Measurements from ENCODE around the gene C2orf92. TPM values are rescaled to one million over a fixed set of nuclear protein-coding genes. Genes with fewer than 3 reads are reported as not detected.

The C2orf92 gene
- total and polyA plus RNA-seq, 7 donors = 2.9 to 22.7 (median 6.0) TPM; not detected in 2

GRCh38 chr2:97697252-97698235, 28.0 kb downstream of the C2orf92 start:
- Histone ChIP-seq H3K27ac (no peak overlapping the region), H3K36me3 (no peaks in the 10 kb centered on the region), H3K4me1 (peaks cover 0 to 4% (median 0%) of the 10 kb centered on the region in 4 donors), H3K27me3 (no peaks in the 10 kb centered on the region), H3K4me3 (no peak overlapping the region), H3K9me3 (no peaks in the 10 kb centered on the region)
- intact Hi-C loops (cut with DNase I) = loop anchor here (1.0 to 5.0 kb wide), 3 partner anchors 33 to 107 kb away; partner anchors contain the start of genes ACTR1B and COX5B
- WGBS, 2 donors = 28 to 29% methylated on average over 14 of the region's 14 CpGs
- DNase-seq = peak; percentile 94
- TF ChIP-seq EP300 (IDR thresholded peaks at IDR 0.05) (no peak), POLR2A (IDR thresholded peaks at IDR 0.05) (no peak), POLR2AphosphoS5 (IDR thresholded peaks at IDR 0.05) (peak in 1 of 4 donors; percentile 16)
- TF ChIP-seq, protein P1, sequence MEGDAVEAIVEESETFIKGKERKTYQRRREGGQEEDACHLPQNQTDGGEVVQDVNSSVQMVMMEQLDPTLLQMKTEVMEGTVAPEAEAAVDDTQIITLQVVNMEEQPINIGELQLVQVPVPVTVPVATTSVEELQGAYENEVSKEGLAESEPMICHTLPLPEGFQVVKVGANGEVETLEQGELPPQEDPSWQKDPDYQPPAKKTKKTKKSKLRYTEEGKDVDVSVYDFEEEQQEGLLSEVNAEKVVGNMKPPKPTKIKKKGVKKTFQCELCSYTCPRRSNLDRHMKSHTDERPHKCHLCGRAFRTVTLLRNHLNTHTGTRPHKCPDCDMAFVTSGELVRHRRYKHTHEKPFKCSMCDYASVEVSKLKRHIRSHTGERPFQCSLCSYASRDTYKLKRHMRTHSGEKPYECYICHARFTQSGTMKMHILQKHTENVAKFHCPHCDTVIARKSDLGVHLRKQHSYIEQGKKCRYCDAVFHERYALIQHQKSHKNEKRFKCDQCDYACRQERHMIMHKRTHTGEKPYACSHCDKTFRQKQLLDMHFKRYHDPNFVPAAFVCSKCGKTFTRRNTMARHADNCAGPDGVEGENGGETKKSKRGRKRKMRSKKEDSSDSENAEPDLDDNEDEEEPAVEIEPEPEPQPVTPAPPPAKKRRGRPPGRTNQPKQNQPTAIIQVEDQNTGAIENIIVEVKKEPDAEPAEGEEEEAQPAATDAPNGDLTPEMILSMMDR (IDR thresholded peaks at IDR 0.05) = peak; percentile 86 to 96 (median 95)

GRCh38 chr2:97698530-97698929, 29.0 kb downstream of the C2orf92 start:
- Histone ChIP-seq H3K36me3 (no peaks in the 10 kb centered on the region), H3K27me3 (no peaks in the 10 kb centered on the region), H3K4me1 (peaks cover 0 to 4% (median 0%) of the 10 kb centered on the region in 4 donors), H3K27ac (no peak overlapping the region), H3K9me3 (no peaks in the 10 kb centered on the region), H3K4me3 (no peak overlapping the region)
- TF ChIP-seq POLR2AphosphoS5 (IDR thresholded peaks at IDR 0.05) = no peak
- TF ChIP-seq, protein P1 (IDR thresholded peaks at IDR 0.05) = no peak
- no peak for TF ChIP-seq POLR2A (IDR thresholded peaks at IDR 0.05)
- no peak for TF ChIP-seq EP300 (IDR thresholded peaks at IDR 0.05)
- 90% methylated on average over 4 of the region's 4 CpGs for WGBS, 2 donors
- intact Hi-C loops (cut with DNase I) = loop anchor here (5.0 kb wide), 1 partner anchor 51 kb away; the partner anchor contains the start of gene COX5B
- no peak for DNase-seq

DNA sequence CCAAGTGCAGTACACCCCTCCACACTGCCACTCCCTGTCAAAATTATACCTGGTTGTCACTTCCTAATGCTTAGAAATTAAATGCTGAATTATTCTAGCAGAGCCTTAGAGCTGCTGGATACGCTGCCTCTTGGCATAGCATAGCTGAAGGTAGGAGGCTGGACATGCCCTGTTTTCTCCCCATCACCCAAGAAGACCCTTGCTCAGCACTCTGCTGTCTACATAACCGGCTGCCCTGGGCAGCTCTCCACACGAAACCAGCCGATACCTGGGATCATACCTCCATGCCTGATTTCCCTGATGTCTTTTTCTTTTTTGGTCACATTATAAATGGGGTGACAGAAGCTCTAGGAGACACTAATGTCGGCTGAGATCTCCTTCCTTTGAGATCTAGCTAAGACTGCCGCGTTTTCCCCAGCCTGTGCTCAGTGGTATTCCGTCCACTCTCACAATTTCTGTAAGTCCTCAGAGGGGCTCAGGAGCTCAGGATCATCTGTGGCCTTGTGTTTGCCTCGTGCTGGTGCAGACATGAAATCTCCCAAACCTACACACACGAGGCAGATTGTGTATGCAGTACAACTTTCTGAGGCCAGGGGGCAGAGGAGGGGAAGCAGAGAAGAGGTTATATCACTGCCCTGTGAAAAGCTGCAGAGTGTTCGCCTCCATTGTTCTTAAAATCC, 30.4 kb downstream of the C2orf92 start:
- H3K36me3 ChIP-seq = no peaks in the 10 kb centered on the region
- H3K27ac ChIP-seq = no peak overlapping the region
- peaks cover 0 to 4% (median 0%) of the 10 kb centered on the region in 4 donors for H3K4me1 ChIP-seq
- TF ChIP-seq POLR2A (IDR thresholded peaks at IDR 0.05) = no peak
- no peak for TF ChIP-seq POLR2AphosphoS5 (IDR thresholded peaks at IDR 0.05)
- TF ChIP-seq, protein P1 (IDR thresholded peaks at IDR 0.05) = peak; percentile 26 to 50 (median 44)
- no peak for TF ChIP-seq EP300 (IDR thresholded peaks at IDR 0.05)
- no peaks in the 10 kb centered on the region for H3K27me3 ChIP-seq
- H3K4me3 ChIP-seq = no peak overlapping the region
- H3K9me3 ChIP-seq = no peaks in the 10 kb centered on the region
- WGBS, 2 donors = 67 to 68% methylated on average over 11 of the region's 11 CpGs
- DNase-seq = no peak
- intact Hi-C loops (cut with DNase I) = loop anchor here (5.0 kb wide), 1 partner anchor 53 kb away; the partner anchor contains the start of gene COX5B

DNA sequence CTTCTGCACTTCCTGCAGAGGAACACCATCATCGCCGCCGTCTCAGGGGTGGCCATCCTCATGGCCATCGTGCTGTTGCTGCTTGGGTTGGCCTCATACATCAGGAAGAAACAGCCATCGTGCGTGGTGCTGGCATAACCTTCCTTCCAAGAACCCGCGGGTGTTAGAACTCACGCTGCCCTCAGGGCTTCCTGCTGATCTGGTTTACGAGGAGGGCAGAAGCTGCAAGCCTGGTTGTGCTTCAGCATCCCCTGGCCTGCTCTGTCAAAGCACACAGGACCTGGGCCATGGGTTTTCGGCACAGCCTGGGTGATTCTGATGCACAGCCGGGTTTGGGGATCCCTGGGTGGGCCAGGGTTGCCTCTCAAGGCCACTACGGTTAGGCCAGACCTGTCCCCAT, 31.7 kb downstream of the C2orf92 start:
- Histone ChIP-seq H3K9me3 (no peaks in the 10 kb centered on the region), H3K4me3 (no peak overlapping the region), H3K27me3 (no peaks in the 10 kb centered on the region), H3K36me3 (no peaks in the 10 kb centered on the region), H3K27ac (no peak overlapping the region), H3K4me1 (peaks cover 0 to 4% (median 0%) of the 10 kb centered on the region in 4 donors)
- no peak for DNase-seq
- no peak for TF ChIP-seq POLR2AphosphoS5 (IDR thresholded peaks at IDR 0.05)
- TF ChIP-seq, protein P1 (IDR thresholded peaks at IDR 0.05) = no peak
- TF ChIP-seq EP300 (IDR thresholded peaks at IDR 0.05) = no peak
- TF ChIP-seq POLR2A (IDR thresholded peaks at IDR 0.05) = no peak
- 82 to 86% methylated on average over 13 of the region's 13 CpGs for WGBS, 2 donors
- intact Hi-C loops (cut with DNase I) = no loop called here

Measured in sigmoid colon (tissue), 7 donors.